SK-N-SH (cell line): ENCODE measurements around the gene EPHB4. TPM values are rescaled to one million over a fixed set of nuclear protein-coding genes. Genes with fewer than 3 reads are reported as not detected.

ENCODE experiments used
- CTCF ChIA-PET: fragments of 300-600, 350-600 bp; formaldehyde crosslinking; extraction: SDS; loops from one replicate; lab custom pipeline; 2021; lab: Yijun Ruan, JAX
- POLR2A ChIA-PET: fragments of 350-600 bp; sonication (Branson Sonifier 250); formaldehyde crosslinking; extraction: SDS; loops from one replicate; lab custom pipeline; 2020; ENCODE audit warnings: antibody characterized with exemption, inconsistent platforms; lab: Yijun Ruan, JAX
- DNase-seq: peaks from one replicate; pipeline ENCODE4 v3.0.0; 2012
- H2AFZ ChIP-seq: fragments of 200-600 bp; sonication (generic); 2 replicates; pipeline ENCODE4 v1.8.1; 2016; ENCODE audit warnings: antibody characterized with exemption, mild to moderate bottlenecking, low read depth
- H3F3A ChIP-seq: fragments of 200-600 bp; sonication (generic); replicated peaks from 2 replicates; pipeline ENCODE3; 2016; ENCODE audit warnings: antibody characterized with exemption, mild to moderate bottlenecking; ENCODE audit not compliant: insufficient read depth
- H3K27ac ChIP-seq, 2 experiments: fragments of 200-500 bp in 1 of 2; fragments of 200-600 bp in 1 of 2; sonication (Bioruptor generic) in 1 of 2; sonication (generic), shearing (Covaris generic) in 1 of 2; 2 replicates each; pipeline versions ENCODE4 v1.5.1 to v1.6.1; 2014 to 2016; ENCODE audit warnings: low read depth in 2 of 2, inconsistent platforms in 1 of 2, low read length in 1 of 2, mild to moderate bottlenecking in 1 of 2, mixed read lengths in 1 of 2
- H3K27me3 ChIP-seq: fragments of 200-600 bp; sonication (generic), shearing (Covaris generic); 2 replicates; pipeline ENCODE4 v1.6.1; 2016; ENCODE audit warnings: mixed run types; ENCODE audit not compliant: insufficient read depth
- H3K36me3 ChIP-seq, 2 experiments: fragments of 200-500 bp in 1 of 2; fragments of 200-600 bp in 1 of 2; sonication (Bioruptor generic) in 1 of 2; sonication (generic) in 1 of 2; replicated peaks in 1 of 2; 2 replicates each; pipeline versions ENCODE3 to v1.5.1; 2014 to 2016; ENCODE audit warnings: low read length in 1 of 2, mild to moderate bottlenecking in 1 of 2; ENCODE audit not compliant: insufficient read depth in 2 of 2, control insufficient read depth in 1 of 2
- H3K4me1 ChIP-seq, 2 experiments: fragments of 200-500 bp in 1 of 2; fragments of 200-600 bp in 1 of 2; sonication (Bioruptor generic) in 1 of 2; sonication (generic), shearing (Covaris generic) in 1 of 2; 2 replicates each; pipeline versions ENCODE4 v1.5.1 to v1.6.1; 2014 to 2016; ENCODE audit warnings: low read depth in 1 of 2, low read length in 1 of 2, mixed run types in 1 of 2; ENCODE audit not compliant: insufficient read depth in 2 of 2, control insufficient read depth in 1 of 2
- H3K4me2 ChIP-seq: fragments of 200-600 bp; sonication (generic), shearing (Covaris generic); 2 replicates; pipeline ENCODE4 v1.6.1; 2017; ENCODE audit warnings: mixed run types
- H3K4me3 ChIP-seq, 2 experiments: fragments of 200-500 bp in 1 of 2; fragments of 200-600 bp in 1 of 2; sonication (Bioruptor generic) in 1 of 2; sonication (generic), shearing (Covaris generic) in 1 of 2; 2 replicates each; pipeline versions ENCODE4 v1.5.1 to v1.8.1; 2014 to 2016; ENCODE audit warnings: low read depth in 2 of 2, inconsistent platforms in 1 of 2, low read length in 1 of 2, mild to moderate bottlenecking in 1 of 2, mixed read lengths in 1 of 2, moderate library complexity in 1 of 2
- H3K79me2 ChIP-seq: fragments of 200-600 bp; sonication (generic); 2 replicates; pipeline ENCODE4 v1.8.1; 2017; ENCODE audit warnings: mild to moderate bottlenecking; ENCODE audit not compliant: insufficient read depth
- H3K9ac ChIP-seq: fragments of 200-600 bp; sonication (generic); 2 replicates; pipeline ENCODE4 v1.6.1; 2017; ENCODE audit warnings: mixed run types
- H3K9me2 ChIP-seq: fragments of 200-600 bp; sonication (generic); 2 replicates; pipeline ENCODE4 v1.6.1; 2017; ENCODE audit warnings: mixed run types
- H3K9me3 ChIP-seq: fragments of 200-600 bp; sonication (generic); 2 replicates; pipeline ENCODE4 v1.6.1; 2017; ENCODE audit warnings: mixed run types, mild to moderate bottlenecking, moderate library complexity
- H4K20me1 ChIP-seq: fragments of 200-600 bp; sonication (generic); 2 replicates; pipeline ENCODE4 v1.6.1; 2017; ENCODE audit warnings: mild to moderate bottlenecking, mixed run types; ENCODE audit not compliant: insufficient read depth
- CHD2 ChIP-seq: fragments of 150-350 bp; IDR thresholded peaks from 2 replicates; pipeline ENCODE4 v1.6.1; 2018; ENCODE audit warnings: low read length; ENCODE audit not compliant: partially characterized antibody
- FOSL2 ChIP-seq: IDR thresholded peaks from 2 replicates; pipeline ENCODE4 v1.4.0; 2012; ENCODE audit warnings: low read depth, mild to moderate bottlenecking, moderate library complexity, borderline replicate concordance
- FOXM1 ChIP-seq: IDR thresholded peaks from 2 replicates; pipeline ENCODE4 v1.4.0; 2012; ENCODE audit warnings: low read depth, mild to moderate bottlenecking
- POLR2AphosphoS5 ChIP-seq: IDR thresholded peaks from 2 replicates; pipeline ENCODE4 v1.6.1; 2012; ENCODE audit warnings: low read depth, low read length
- RCOR1 ChIP-seq: fragments of 150-350 bp; IDR thresholded peaks from 2 replicates; pipeline ENCODE4 v1.6.1; 2017; ENCODE audit warnings: antibody characterized with exemption, low read length
- SMC3 ChIP-seq: IDR thresholded peaks from 2 replicates; pipeline ENCODE4 v1.6.1; 2012; ENCODE audit warnings: low read depth, low read length, improper control_type of control experiment
- TAF1 ChIP-seq: IDR thresholded peaks from 2 replicates; pipeline ENCODE4 v1.6.1; 2012; ENCODE audit warnings: low read depth, mild to moderate bottlenecking, low read length, moderate library complexity, borderline replicate concordance
- TEAD4 ChIP-seq: IDR thresholded peaks from 2 replicates; pipeline ENCODE4 v1.4.0; 2012; ENCODE audit warnings: mild to moderate bottlenecking, borderline replicate concordance; ENCODE audit not compliant: insufficient read depth
- WGBS: methylation state at CpG from one replicate; pipeline ENCODE4 v1.1.6; 2017; ENCODE audit warnings: low lambda C conversion rate; 5-methylcytosine and 5-hydroxymethylcytosine counted together
- polyA plus RNA-seq, 3 experiments: library from polyadenylated mRNA; depleted of rRNA; stranded (reverse); fragments of >200 nt; gene quantifications; 2 replicates each; pipeline ENCODE4 v1.2.3, GENCODE V29; 2012
- TF ChIP-seq, protein P1 (sequence below): fragments of 200-600 bp; sonication (generic); IDR thresholded peaks from 2 replicates; pipeline ENCODE4 v1.6.1; 2017; ENCODE audit warnings: antibody characterized with exemption, mild to moderate bottlenecking, moderate library complexity

EPHB4 gene
- polyA plus RNA-seq, 1 of the 3 experiments (the other 2 are of a cell fraction) = 64.4 TPM

DNA sequence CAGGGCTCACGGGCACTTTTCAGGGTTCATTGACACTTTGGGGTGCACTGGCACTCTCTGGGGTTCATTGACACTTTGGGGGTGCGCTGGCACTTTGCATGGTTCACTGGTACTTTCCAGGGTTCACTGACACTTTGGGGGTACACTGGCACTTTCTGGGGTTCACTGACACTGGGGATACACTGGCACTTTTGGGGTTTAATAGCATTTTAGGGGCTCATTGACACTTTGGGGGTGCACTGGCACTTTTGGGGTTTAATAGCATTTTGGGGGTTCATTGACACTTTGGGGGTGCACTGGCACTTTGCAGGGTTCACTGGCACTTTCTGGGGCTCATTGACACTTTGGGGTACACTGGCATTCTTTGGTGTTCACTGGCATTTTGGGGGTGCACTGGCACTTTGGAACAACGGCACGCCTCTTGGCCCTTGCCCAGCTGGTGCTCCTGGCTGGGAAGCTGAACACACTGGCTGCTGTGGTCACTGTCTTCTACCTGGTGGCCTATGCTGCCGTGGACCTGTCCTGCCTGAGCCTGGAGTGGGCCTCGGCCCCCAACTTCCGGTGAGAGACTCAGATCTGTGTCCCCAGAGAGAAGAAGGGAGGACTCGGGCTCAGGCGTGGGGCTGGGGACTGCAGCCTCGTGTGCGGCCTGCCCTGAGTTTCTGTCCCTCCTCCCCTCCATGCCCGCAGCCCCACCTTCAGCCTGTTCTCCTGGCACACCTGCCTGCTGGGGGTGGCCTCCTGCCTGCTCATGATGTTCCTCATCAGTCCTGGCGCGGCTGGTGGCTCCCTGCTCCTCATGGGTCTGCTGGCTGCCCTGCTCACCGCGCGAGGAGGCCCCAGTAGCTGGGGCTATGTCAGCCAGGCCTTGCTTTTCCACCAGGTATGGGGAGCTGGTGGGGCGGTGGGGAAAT is 33.6 kb upstream of the EPHB4 start (continued):
- TF ChIP-seq, protein P1, sequence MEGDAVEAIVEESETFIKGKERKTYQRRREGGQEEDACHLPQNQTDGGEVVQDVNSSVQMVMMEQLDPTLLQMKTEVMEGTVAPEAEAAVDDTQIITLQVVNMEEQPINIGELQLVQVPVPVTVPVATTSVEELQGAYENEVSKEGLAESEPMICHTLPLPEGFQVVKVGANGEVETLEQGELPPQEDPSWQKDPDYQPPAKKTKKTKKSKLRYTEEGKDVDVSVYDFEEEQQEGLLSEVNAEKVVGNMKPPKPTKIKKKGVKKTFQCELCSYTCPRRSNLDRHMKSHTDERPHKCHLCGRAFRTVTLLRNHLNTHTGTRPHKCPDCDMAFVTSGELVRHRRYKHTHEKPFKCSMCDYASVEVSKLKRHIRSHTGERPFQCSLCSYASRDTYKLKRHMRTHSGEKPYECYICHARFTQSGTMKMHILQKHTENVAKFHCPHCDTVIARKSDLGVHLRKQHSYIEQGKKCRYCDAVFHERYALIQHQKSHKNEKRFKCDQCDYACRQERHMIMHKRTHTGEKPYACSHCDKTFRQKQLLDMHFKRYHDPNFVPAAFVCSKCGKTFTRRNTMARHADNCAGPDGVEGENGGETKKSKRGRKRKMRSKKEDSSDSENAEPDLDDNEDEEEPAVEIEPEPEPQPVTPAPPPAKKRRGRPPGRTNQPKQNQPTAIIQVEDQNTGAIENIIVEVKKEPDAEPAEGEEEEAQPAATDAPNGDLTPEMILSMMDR = no peak
- TF ChIP-seq TEAD4 (no peak), CHD2 (no peak), SMC3 (no peak), RCOR1 (no peak)

- Histone ChIP-seq H3K36me3 (peaks cover 16 to 23% of the 10 kb centered on the region in 2 experiments), H2AFZ (no peak overlapping the region), H3K9me2 (no peaks in the 10 kb centered on the region), H3K9me3 (no peaks in the 10 kb centered on the region), H3K27ac (no peak overlapping the region), H4K20me1 (no peaks in the 10 kb centered on the region), H3K4me2 (no peak overlapping the region), H3K79me2 (peaks cover 11% of the 10 kb centered on the region; the same call in 1 of the 2 replicates), H3K4me3 (no peak overlapping the region), H3F3A (peaks cover 9% of the 10 kb centered on the region), H3K27me3 (no peaks in the 10 kb centered on the region), H3K9ac (no peak overlapping the region), H3K4me1 (no peaks in the 10 kb centered on the region; a peak in 1 of 4 replicates)
- CTCF ChIA-PET = interaction anchor here (0.7 to 19.3 kb wide), 4 partner anchors 59 to 168 kb away, joined by 3 to 398 read pairs (median 4); no protein-coding TSS in a partner anchor
- TF ChIP-seq FOXM1 = no peak
- TF ChIP-seq, protein P1 = no peak
- TF ChIP-seq POLR2AphosphoS5 = no peak
- no peak for TF ChIP-seq FOSL2
- TF ChIP-seq TAF1 = no peak
- no peak for TF ChIP-seq CHD2
- POLR2A ChIA-PET = interaction anchor here (1.4 kb wide), 1 partner anchor 15 kb away, joined by 7 read pairs; the partner anchor contains the start of gene SRRT
- WGBS = 92% methylated on average over 15 of the region's 15 CpGs
- DNase-seq = peak; percentile 38
Observed at GRCh38 chr7:100859856-100860255, 32.5 kb upstream of the EPHB4 start.
